GM10248 (cell line): ENCODE results near the gene ZNF263.

Experiments used
- CTCF ChIA-PET: fragments of 300-600 bp; sonication (Branson Sonifier 250); formaldehyde crosslinking; extraction: SDS; loops from one replicate; lab custom pipeline; 2021; ENCODE audit warnings: antibody characterized with exemption; lab: Yijun Ruan, JAX
- POLR2A ChIA-PET: fragments of 350-650 bp; sonication (Branson Sonifier 250); formaldehyde crosslinking; extraction: SDS; loops from one replicate; lab custom pipeline; 2020; ENCODE audit warnings: antibody characterized with exemption; lab: Yijun Ruan, JAX
- DNase-seq: peaks from one replicate; pipeline ENCODE4 v3.0.0; 2012; ENCODE audit errors: extremely low spot score
- CTCF ChIP-seq: IDR thresholded peaks from 2 replicates; pipeline ENCODE4 v1.5.1; 2012; ENCODE audit warnings: mild to moderate bottlenecking, low read depth; ENCODE audit errors: extremely low read depth, missing control alignments, control extremely low read depth

ZNF263 gene

GRCh38 chr16:3281222-3281820 lies 2.0 kb upstream of the ZNF263 start:
- no peak for TF ChIP-seq CTCF
- DNase-seq, result no peak
- POLR2A ChIA-PET, result no interaction called here
- CTCF ChIA-PET, result no interaction called here

- no peak for DNase-seq
- ChIA-PET POLR2A (interaction anchor here (1.0 to 1.5 kb wide), 4 partner anchors 9 to 161 kb away, joined by 3 to 8 read pairs (median 4); partner anchors contain the start of genes NAA60 and ZNF597), CTCF (interaction anchor here (1.3 to 3.5 kb wide), 4 partner anchors 10 to 119 kb away, joined by 3 to 11 read pairs (median 5); partner anchors contain the start of gene ZNF174)
- TF ChIP-seq CTCF, result no peak
Measured at GRCh38 chr16:3282103-3282729, 1.1 kb upstream of the ZNF263 start.

- no peak for DNase-seq
- ChIA-PET POLR2A (interaction anchor here (0.8 to 1.5 kb wide), 3 partner anchors 19 to 160 kb away, joined by 3 to 8 read pairs (median 4); partner anchors contain the start of genes NAA60, ZNF174, ZNF597 and ZSCAN32), CTCF (interaction anchor here (0.8 to 3.5 kb wide), 7 partner anchors 8 to 171 kb away, joined by 3 to 11 read pairs (median 4); partner anchors contain the start of genes ZNF174 and ZNF75A)
- TF ChIP-seq CTCF, result no peak
Measured at GRCh38 chr16:3283543-3284447, 504 bp downstream of the ZNF263 start.

GRCh38 chr16:3285131-3285530 lies 1.8 kb downstream of the ZNF263 start:
- CTCF ChIA-PET, result interaction anchor here (1.4 to 3.5 kb wide), 2 partner anchors 19 to 22 kb away, joined by 3 to 11 read pairs; no protein-coding TSS in a partner anchor
- POLR2A ChIA-PET, result no interaction called here
- no peak for TF ChIP-seq CTCF
- no peak for DNase-seq

GRCh38 chr16:3289998-3290673 lies 6.8 kb downstream of the ZNF263 start:
- POLR2A ChIA-PET, result interaction anchor here (0.6 kb wide), 1 partner anchor 102 kb away, joined by 3 read pairs; the partner anchor contains the start of gene OR1F1
- CTCF ChIA-PET, result no interaction called here

More at GRCh38 chr16:3289998-3290673, 6.8 kb downstream of the ZNF263 start:
- DNase-seq, result no peak
- TF ChIP-seq CTCF, result no peak
